Common myeloid progenitor, CD34-positive (primary cell): ENCODE results near the gene CIDEC.
"Not testable (repeated sequence)": the region's sequence is repeated elsewhere in the genome, so short reads cannot be mapped to it uniquely, and the experiment has no call there.

Experiments
- CTCF ChIA-PET: fragments of 350-600 bp; sonication (Branson Sonifier 250); formaldehyde crosslinking; loops from one replicate; lab custom pipeline; 2021; ENCODE audit warnings: antibody characterized with exemption; lab: Charles Lee
- POLR2A ChIA-PET: fragments of 350-600 bp; sonication (Branson Sonifier 250); formaldehyde crosslinking; loops from one replicate; lab custom pipeline; 2021; ENCODE audit warnings: antibody characterized with exemption; lab: Charles Lee
- DNase-seq, 3 donors: peaks; one replicate each; pipeline versions ENCODE4 v3.0.0 to v3.0.0-alpha.2; 2013
- H3K27ac ChIP-seq, 2 experiments: 1 replicate in 1 of 2; 2 replicates in 1 of 2; pipeline ENCODE4 v1.7.0; 2013; ENCODE audit warnings: inconsistent platforms in 2 of 2, low read length in 2 of 2, mild to moderate bottlenecking in 2 of 2, low read depth in 1 of 2, moderate library complexity in 1 of 2; ENCODE audit not compliant: severe bottlenecking in 2 of 2, insufficient read depth in 1 of 2, poor library complexity in 1 of 2
- H3K27me3 ChIP-seq, 5 experiments: replicated peaks in 2 of 5; 1 replicate in 3 of 5; 2 replicates in 2 of 5; pipeline versions ENCODE4 v1.6.1 to v1.7.0; 2013; ENCODE audit warnings: low read length in 4 of 5, mild to moderate bottlenecking in 2 of 5, moderate library complexity in 2 of 5, inconsistent platforms in 1 of 5; ENCODE audit not compliant: insufficient read depth in 5 of 5, control insufficient read depth in 4 of 5
- H3K36me3 ChIP-seq, 4 experiments: 1 replicate in 2 of 4; 2 replicates in 2 of 4; pipeline versions ENCODE4 v1.6.1 to v1.7.0; 2013; ENCODE audit warnings: low read length in 3 of 4, control low read depth in 1 of 4, mild to moderate bottlenecking in 1 of 4; ENCODE audit not compliant: control insufficient read depth in 4 of 4, insufficient read depth in 4 of 4
- H3K4me1 ChIP-seq, 4 experiments: 1 replicate in 3 of 4; 2 replicates in 1 of 4; pipeline versions ENCODE4 v1.6.1 to v1.7.1; 2013; ENCODE audit warnings: low read length in 3 of 4, mild to moderate bottlenecking in 3 of 4, control low read depth in 1 of 4, inconsistent platforms in 1 of 4, moderate library complexity in 1 of 4; ENCODE audit not compliant: control insufficient read depth in 4 of 4, insufficient read depth in 4 of 4; ENCODE audit errors: control extremely low read depth in 1 of 4
- H3K4me3 ChIP-seq, 7 experiments: 1 replicate in 4 of 7; 2 replicates in 3 of 7; pipeline versions ENCODE4 v1.5.1 to v1.7.0; 2013; ENCODE audit warnings: mild to moderate bottlenecking in 7 of 7, low read length in 6 of 7, moderate library complexity in 6 of 7, inconsistent platforms in 2 of 7, low read depth in 2 of 7, control low read depth in 1 of 7; ENCODE audit not compliant: insufficient read depth in 4 of 7, control insufficient read depth in 1 of 7; ENCODE audit errors: extremely low read depth in 1 of 7
- H3K9me3 ChIP-seq, 5 experiments: 1 replicate in 4 of 5; 2 replicates in 1 of 5; pipeline versions ENCODE4 v1.6.1 to v1.7.1; 2013; ENCODE audit warnings: low read length in 4 of 5, mild to moderate bottlenecking in 2 of 5, inconsistent platforms in 1 of 5, low read depth in 1 of 5, moderate library complexity in 1 of 5; ENCODE audit not compliant: control insufficient read depth in 4 of 5, insufficient read depth in 2 of 5; ENCODE audit errors: control extremely low read depth in 1 of 5
- WGBS: methylation state at CpG from one replicate; pipeline ENCODE4 v1.1.5; 2013; ENCODE audit not compliant: insufficient coverage; 5-methylcytosine and 5-hydroxymethylcytosine counted together

CIDEC gene

DNA sequence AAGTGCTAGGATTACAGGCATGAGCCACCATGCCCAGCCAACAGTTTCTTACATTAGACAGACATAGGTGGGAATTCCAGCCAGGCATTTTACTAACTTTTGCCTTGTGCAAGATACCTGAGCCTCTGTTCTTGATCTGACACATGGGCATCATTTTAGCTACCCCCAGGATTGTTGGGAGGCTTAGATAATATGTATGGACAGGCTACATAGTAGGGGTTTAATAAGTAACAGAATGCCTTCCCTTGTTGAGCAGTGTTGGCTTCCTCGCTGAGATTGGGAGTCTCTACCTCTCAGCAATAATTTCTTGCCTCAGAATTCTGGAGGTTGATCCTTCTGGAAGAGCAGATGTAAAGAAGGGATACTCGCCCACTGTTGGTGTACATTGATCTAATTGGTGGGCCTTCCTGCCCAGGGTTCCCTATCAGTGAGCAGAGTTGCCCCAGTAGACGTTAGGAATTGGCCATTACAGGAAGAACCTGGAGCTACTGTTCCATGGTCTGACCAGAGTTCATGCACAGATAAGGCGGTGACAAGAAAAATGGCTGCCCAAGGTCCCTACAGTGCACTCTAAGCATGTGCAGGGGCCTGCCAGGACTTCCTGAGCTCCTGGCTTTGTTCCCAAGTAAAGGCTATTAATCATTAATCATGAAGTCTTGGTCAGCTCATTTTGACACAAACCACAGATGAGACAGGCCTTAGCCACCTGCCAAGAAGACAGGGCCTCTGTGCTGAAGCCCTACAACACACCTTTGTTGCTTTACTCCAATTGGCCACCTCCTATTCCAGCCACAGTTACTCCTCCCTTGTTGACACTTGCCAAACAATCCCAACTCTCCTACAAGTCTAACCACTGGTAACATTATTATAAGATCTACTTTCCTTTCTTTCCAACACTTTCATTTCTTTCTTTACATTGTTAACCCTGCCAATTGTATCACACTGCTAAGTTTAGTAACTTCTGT, 17.6 kb upstream of the CIDEC start:
- no peak for DNase-seq
- Histone ChIP-seq H3K9me3 (no peaks in the 10 kb centered on the region), H3K27ac (no peak overlapping the region), H3K27me3 (no peaks in the 10 kb centered on the region), H3K4me3 (no peak overlapping the region), H3K36me3 (peaks cover 4 to 15% (median 9%) of the 10 kb centered on the region in 4 experiments), H3K4me1 (peaks cover 19 to 87% (median 55%) of the 10 kb centered on the region in 4 experiments)
- 62% methylated on average over 4 of the region's 4 CpGs for WGBS
- POLR2A ChIA-PET, result no interaction called here
- CTCF ChIA-PET, result interaction anchor here (0.8 to 1.0 kb wide), 2 partner anchors 15 to 17 kb away, joined by 3 read pairs; no protein-coding TSS in a partner anchor

DNA sequence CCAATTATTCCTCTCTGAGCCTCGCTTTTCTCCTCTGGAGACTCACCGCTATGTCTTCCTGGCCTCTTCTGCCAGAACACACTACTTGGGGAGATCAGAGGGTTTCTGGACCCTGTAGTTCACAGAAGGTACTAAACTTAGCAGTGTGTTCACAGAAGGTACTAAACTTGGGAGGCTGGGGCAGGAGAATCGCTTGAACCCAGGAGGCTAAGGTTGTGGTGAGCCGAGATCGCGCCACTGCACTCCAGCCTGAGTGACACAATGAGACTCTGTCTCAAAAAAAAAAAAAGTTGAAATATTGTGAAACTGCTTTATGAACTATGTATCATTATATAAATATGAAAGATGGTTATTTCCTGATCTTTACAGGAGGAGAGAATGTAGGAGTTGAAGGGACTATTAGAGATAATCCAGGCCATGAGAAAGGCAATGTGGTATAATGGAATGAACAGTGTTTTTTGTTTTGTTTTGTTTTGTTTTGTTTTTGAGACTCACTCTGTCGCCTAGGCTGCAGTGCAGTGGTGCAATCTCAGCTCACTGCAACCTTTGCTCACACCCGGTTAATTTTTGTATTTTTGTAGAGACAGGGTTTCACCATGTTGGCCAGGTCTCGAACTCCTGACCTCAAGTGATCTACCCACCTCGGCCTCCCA, 16.8 kb upstream of the CIDEC start:
- CTCF ChIA-PET, result interaction anchor here (1.0 kb wide), 2 partner anchors 15 to 36 kb away, joined by 3 read pairs; no protein-coding TSS in a partner anchor
- POLR2A ChIA-PET, H3K27ac ChIP-seq, H3K9me3 ChIP-seq, DNase-seq, H3K27me3 ChIP-seq, H3K4me3 ChIP-seq: not testable (repeated sequence)
- peaks cover 19 to 87% (median 49%) of the 10 kb centered on the region in 4 experiments for H3K4me1 ChIP-seq
- H3K36me3 ChIP-seq, result peaks cover 4 to 20% (median 11%) of the 10 kb centered on the region in 4 experiments
- WGBS, result 94% methylated on average over 3 of the region's 10 CpGs

GRCh38 chr3:9895715-9896114, 15.7 kb upstream of the CIDEC start:
- H3K9me3 ChIP-seq, POLR2A ChIA-PET, DNase-seq, H3K4me3 ChIP-seq, H3K27me3 ChIP-seq, H3K27ac ChIP-seq: not testable (repeated sequence)
- Histone ChIP-seq H3K4me1 (peaks cover 17 to 76% (median 51%) of the 10 kb centered on the region in 4 experiments), H3K36me3 (peaks cover 4 to 20% (median 11%) of the 10 kb centered on the region in 4 experiments)
- CTCF ChIA-PET, result interaction anchor here (1.0 to 1.6 kb wide), 2 partner anchors 35 kb away, joined by 3 to 5 read pairs; no protein-coding TSS in a partner anchor
- WGBS, result 97% methylated on average over 3 of the region's 3 CpGs

- peaks cover 4 to 20% (median 11%) of the 10 kb centered on the region in 4 experiments for H3K36me3 ChIP-seq
- ChIA-PET CTCF (interaction anchor here (0.9 to 2.6 kb wide), 11 partner anchors 10 to 39 kb away, joined by 3 to 12 read pairs (median 4); partner anchors contain the start of genes CRELD1 and IL17RE), POLR2A (interaction anchor here (0.8 kb wide), 1 partner anchor 39 kb away, joined by 3 read pairs; no protein-coding TSS in a partner anchor)
- WGBS, result 33% methylated on average over 1 of the region's 1 CpG
- no peak overlapping the region for H3K4me3 ChIP-seq
- no peak for DNase-seq
- peaks cover 17 to 63% (median 48%) of the 10 kb centered on the region in 4 experiments for H3K4me1 ChIP-seq
- H3K9me3 ChIP-seq, result no peaks in the 10 kb centered on the region
- no peak overlapping the region for H3K27ac ChIP-seq
- no peaks in the 10 kb centered on the region for H3K27me3 ChIP-seq
These were observed 13.7 kb upstream of the CIDEC start for GRCh38 chr3:9893739-9894138.

DNA sequence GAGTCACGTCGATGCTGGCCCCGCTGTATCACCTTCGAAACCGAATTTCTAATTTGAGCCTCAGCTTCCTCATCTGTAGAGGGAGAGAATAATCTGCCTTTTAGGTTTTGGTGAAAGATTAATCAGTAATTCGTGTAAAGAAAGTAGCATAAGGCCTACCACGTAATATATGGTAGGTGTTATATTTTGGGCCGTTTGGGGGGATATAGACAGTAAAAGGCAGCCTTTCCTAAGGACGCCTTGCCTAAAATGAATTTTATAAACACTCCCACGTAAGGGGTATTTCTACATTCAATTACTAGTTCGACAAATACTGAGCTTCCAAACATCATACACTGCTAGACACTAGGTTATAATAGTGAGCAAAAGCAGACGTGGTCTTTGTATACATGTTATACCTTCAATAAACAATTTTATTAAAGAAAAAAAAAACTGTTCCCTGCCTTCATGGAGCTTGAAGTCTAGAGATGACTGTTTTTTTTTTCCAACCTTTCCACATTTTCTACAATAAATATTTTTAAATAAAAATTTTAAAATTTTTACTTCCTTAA, 11.1 kb upstream of the CIDEC start:
- peaks cover 17 to 41% (median 31%) of the 10 kb centered on the region in 4 experiments for H3K4me1 ChIP-seq
- WGBS, result 0% methylated on average over 7 of the region's 12 CpGs
- ChIA-PET POLR2A (interaction anchor here (0.7 to 1.6 kb wide), 4 partner anchors 11 to 135 kb away, joined by 4 to 8 read pairs (median 6); partner anchors contain the start of genes CRELD1 and FANCD2), CTCF (interaction anchor here (1.1 to 2.0 kb wide), 6 partner anchors 11 to 59 kb away, joined by 4 to 11 read pairs (median 7); partner anchors contain the start of genes CRELD1 and IL17RE)
- H3K27me3 ChIP-seq, result no peaks in the 10 kb centered on the region
- peak overlapping the region; percentile 97 for H3K27ac ChIP-seq
- DNase-seq, result no peak
- peak overlapping the region; percentile 69 to 99 (median 92) for H3K4me3 ChIP-seq
- no peaks in the 10 kb centered on the region for H3K9me3 ChIP-seq
- H3K36me3 ChIP-seq, result peaks cover 4 to 20% (median 11%) of the 10 kb centered on the region in 4 experiments

GRCh38 chr3:9890249-9891071, 10.4 kb upstream of the CIDEC start, which contains the start of gene JAGN1:
TSS of gene JAGN1 (plus strand) at chr3:9890610. CDS start at chr3:9890723, 113 bp downstream.
- H3K27me3 ChIP-seq, result no peaks in the 10 kb centered on the region
- H3K4me3 ChIP-seq, result peak within 1 kb of the TSS; percentile 69 to 99 (median 92)
- H3K4me1 ChIP-seq, result peaks cover 17 to 38% (median 30%) of the 10 kb centered on the region in 4 experiments
- H3K36me3 ChIP-seq, result peaks cover 4 to 20% (median 11%) of the 10 kb centered on the region in 4 experiments
- ChIA-PET CTCF (interaction anchor here (1.3 to 2.0 kb wide), 6 partner anchors 11 to 42 kb away, joined by 3 to 11 read pairs (median 7); partner anchors contain the start of genes CRELD1 and IL17RE), POLR2A (interaction anchor here (0.7 to 1.6 kb wide), 4 partner anchors 12 to 136 kb away, joined by 4 to 8 read pairs (median 6); partner anchors contain the start of genes CRELD1 and FANCD2)
- H3K9me3 ChIP-seq, result no peaks in the 10 kb centered on the region
- under 1% methylated on average over 54 of the region's 62 CpGs for WGBS
- peak within 1 kb of the TSS; percentile 97 for H3K27ac ChIP-seq
- DNase-seq, result peak; percentile 91 to 93 (median 93)
